Esophagus squamous epithelium (tissue), 4 donors: ENCODE measurements around the gene IRAK1BP1.

ENCODE experiments used
- POLR2A ChIP-seq, 4 donors: fragments of 450-650 bp; IDR thresholded peaks; one replicate each; pipeline ENCODE4 v1.6.1; 2017; ENCODE audit warnings: antibody characterized with exemption in 4 of 4, mild to moderate bottlenecking in 4 of 4, moderate library complexity in 3 of 4
- TF ChIP-seq, protein P1 (sequence below), 6 experiments: fragments of 450-650 bp in 4 of 6; fragments of 200-600 bp in 2 of 6; sonication (generic) in 2 of 6; IDR thresholded peaks; one replicate each; pipeline ENCODE4 v1.5.1; 2016 to 2019; ENCODE audit warnings: antibody characterized with exemption in 6 of 6, mild to moderate bottlenecking in 4 of 6, moderate library complexity in 4 of 6

GRCh38 chr6:78947962-78948361 lies 80.6 kb downstream of the IRAK1BP1 start:
- TF ChIP-seq, protein P1, sequence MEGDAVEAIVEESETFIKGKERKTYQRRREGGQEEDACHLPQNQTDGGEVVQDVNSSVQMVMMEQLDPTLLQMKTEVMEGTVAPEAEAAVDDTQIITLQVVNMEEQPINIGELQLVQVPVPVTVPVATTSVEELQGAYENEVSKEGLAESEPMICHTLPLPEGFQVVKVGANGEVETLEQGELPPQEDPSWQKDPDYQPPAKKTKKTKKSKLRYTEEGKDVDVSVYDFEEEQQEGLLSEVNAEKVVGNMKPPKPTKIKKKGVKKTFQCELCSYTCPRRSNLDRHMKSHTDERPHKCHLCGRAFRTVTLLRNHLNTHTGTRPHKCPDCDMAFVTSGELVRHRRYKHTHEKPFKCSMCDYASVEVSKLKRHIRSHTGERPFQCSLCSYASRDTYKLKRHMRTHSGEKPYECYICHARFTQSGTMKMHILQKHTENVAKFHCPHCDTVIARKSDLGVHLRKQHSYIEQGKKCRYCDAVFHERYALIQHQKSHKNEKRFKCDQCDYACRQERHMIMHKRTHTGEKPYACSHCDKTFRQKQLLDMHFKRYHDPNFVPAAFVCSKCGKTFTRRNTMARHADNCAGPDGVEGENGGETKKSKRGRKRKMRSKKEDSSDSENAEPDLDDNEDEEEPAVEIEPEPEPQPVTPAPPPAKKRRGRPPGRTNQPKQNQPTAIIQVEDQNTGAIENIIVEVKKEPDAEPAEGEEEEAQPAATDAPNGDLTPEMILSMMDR (IDR thresholded peaks at IDR 0.05): no peak
- no peak for TF ChIP-seq POLR2A (IDR thresholded peaks at IDR 0.05)
